Measurements from ENCODE around the gene ECE1. TPM values are rescaled to one million over a fixed set of nuclear protein-coding genes. Genes with fewer than 3 reads are reported as not detected.

Gene ECE1
- total and polyA plus RNA-seq, 2 of the 4 experiments (the other 2 are of a cell fraction) = 61.8 to 124 TPM

DNA sequence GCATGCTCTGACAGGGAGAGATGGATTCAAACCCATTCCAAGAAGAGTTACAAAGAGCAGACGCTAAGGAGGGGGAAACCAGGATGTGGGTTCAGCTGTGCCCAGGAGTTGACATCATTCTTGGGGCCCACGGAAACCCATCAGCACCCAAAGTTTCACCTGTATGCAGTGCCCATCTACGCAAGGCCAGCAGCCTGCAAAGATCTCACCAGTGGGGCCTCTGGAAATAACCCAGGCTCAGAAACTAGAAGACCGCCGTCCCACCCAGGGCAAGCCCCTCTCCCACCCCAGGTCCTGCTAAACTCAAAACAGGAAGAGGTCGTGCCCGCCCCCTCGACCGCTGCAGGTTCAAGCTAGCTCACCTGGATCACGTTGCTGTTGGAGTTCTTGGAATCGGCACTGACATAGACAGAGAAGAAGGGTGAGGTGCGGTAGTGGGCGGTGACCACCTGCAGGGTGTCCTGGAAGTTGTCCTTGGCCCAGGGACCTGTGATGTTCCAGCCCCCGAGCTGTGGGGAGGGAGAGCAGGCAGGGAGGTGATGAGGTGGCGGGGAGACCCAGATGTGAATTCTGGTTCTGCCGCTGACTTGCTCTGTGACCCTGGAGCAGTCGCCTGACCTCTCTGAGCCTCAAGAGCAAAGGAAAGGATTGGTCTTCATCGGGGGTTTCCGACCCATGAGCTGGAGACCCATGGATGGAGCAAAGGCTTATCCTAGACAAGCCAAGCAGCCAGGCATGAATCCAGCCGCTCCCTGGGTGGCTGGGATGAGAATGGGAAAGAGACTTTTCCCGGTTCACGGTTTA, 31.7 kb downstream of the ECE1 start:
- Histone ChIP-seq H3K4me2 (ENCODE audit: low read depth, low read length) (no peak overlapping the region), H3K14ac (replicated peaks; ENCODE audit: low read depth, low read length) (no peak overlapping the region), H2AFZ (replicated peaks; ENCODE audit: low read length, poor library complexity) (no peak overlapping the region), H2AK9ac (replicated peaks; ENCODE audit: low read depth, low read length, poor library complexity) (no peak overlapping the region), H3K9ac (ENCODE audit: low read depth, low read length) (no peak overlapping the region), H2AK5ac (ENCODE audit: low read depth, low read length) (no peak overlapping the region; the same call in 1 of the 2 replicates), H4K5ac (ENCODE audit: low read depth, low read length) (no peak overlapping the region), H2BK15ac (ENCODE audit: low read depth, low read length) (no peak overlapping the region), H2BK5ac (ENCODE audit: low read depth, low read length, poor library complexity, severe bottlenecking) (no peak overlapping the region), H3K4ac (ENCODE audit: low read depth, low read length) (no peak overlapping the region), H3K9me3 (ENCODE audit: control insufficient read depth, insufficient read depth, low read length) (no peaks in the 10 kb centered on the region), H2BK120ac (ENCODE audit: low read depth, low read length) (no peak overlapping the region), H3K9me1 (ENCODE audit: insufficient read depth, low read length) (peaks cover 26% of the 10 kb centered on the region), H3K4me1 (ENCODE audit: control insufficient read depth, insufficient read depth, low read length) (peaks cover 25% of the 10 kb centered on the region), H3K27ac (ENCODE audit: insufficient read depth, low read length) (no peak overlapping the region), H4K91ac (ENCODE audit: insufficient read depth, low read depth, low read length) (no peak overlapping the region), H3K36me3 (ENCODE audit: control insufficient read depth, insufficient read depth, low read length) (peaks cover 48% of the 10 kb centered on the region), H2BK20ac (ENCODE audit: low read depth, low read length) (no peak overlapping the region), H3K4me3 (ENCODE audit: insufficient read depth, low read depth, low read length) (no peak overlapping the region), H3K56ac (ENCODE audit: extremely low read depth, insufficient read depth, low read length) (no peak overlapping the region), H4K20me1 (ENCODE audit: insufficient read depth, low read length) (no peaks in the 10 kb centered on the region), H4K8ac (ENCODE audit: low read depth in 2 of 2, low read length in 2 of 2) (no peak overlapping the region), H3K27me3 (ENCODE audit: control insufficient read depth, insufficient read depth, low read length) (no peaks in the 10 kb centered on the region), H3K79me1 (ENCODE audit: low read depth in 1 of 2, low read length in 2 of 2) (peaks cover 17 to 60% of the 10 kb centered on the region in 2 experiments; a peak in 3 of 4 replicates), H3K18ac (ENCODE audit: low read depth, low read length) (no peak overlapping the region), H3K23ac (ENCODE audit: low read depth, low read length) (no peak overlapping the region)
- dilution Hi-C loops (cut with HindIII; ENCODE audit: low sequenced_read_pairs, unreplicated experiment) = no loop called here
- POLR2A ChIA-PET (ENCODE audit: unreplicated experiment) = no interaction called here
- in situ Hi-C loops (cut with MboI; ENCODE audit: low sequenced_read_pairs) = loop anchor here (5.0 to 10.0 kb wide), 2 partner anchors 79 to 396 kb away; no protein-coding TSS in a partner anchor
- CTCF ChIA-PET = interaction anchor here (0.6 kb wide), 2 partner anchors 28 to 337 kb away, joined by 3 read pairs; no protein-coding TSS in a partner anchor
- DNase-seq (no peak), ATAC-seq (ENCODE audit: low read depth) (no peak)
- WGBS, 2 experiments (ENCODE audit: extremely low coverage in 2 of 2, insufficient read length in 1 of 2) = 93% methylated on average over 4 of the region's 22 CpGs; no CpG with 5 or more reads in 1 of the 2 experiments
- BruUV-seq (replicated peaks) = no TSS peak
- TF ChIP-seq MXI1 (IDR thresholded peaks at IDR 0.05; ENCODE audit: borderline replicate concordance, low read depth, low read length) = no peak
- TF ChIP-seq RFX5 (IDR thresholded peaks at IDR 0.05; ENCODE audit: low read depth, low read length) = no peak
- no peak for TF ChIP-seq RCOR1 (IDR thresholded peaks at IDR 0.05; ENCODE audit: insufficient replicate concordance, low read length)
- intact Hi-C loops (cut with micrococcal nuclease) = loop anchor here (10.0 kb wide), 1 partner anchor 396 kb away; no protein-coding TSS in a partner anchor

Measured in IMR-90 (cell line).